ENCODE measurements around the gene ISOC2. TPM values are rescaled to one million over a fixed set of nuclear protein-coding genes. Genes with fewer than 3 reads are reported as not detected.
"Not testable (repeated sequence)": the region's sequence is repeated elsewhere in the genome, so short reads cannot be mapped to it uniquely, and the experiment has no call there.

ISOC2 gene
- 134 and 140 TPM in 2 replicates for total RNA-seq (2014; rRNA removed; shearing (Covaris generic))

- DNase-seq (ENCODE audit: low read depth), result peak; percentile 100
Observed at GRCh38 chr19:55461259-55461973, at the start of gene ISOC2. ISOC2 (minus strand) TSS chr19:55461642; CDS start chr19:55456486, 5,156 bp downstream.

- DNase-seq (ENCODE audit: low read depth), result no peak
Observed at GRCh38 chr19:55508120-55508519, 46.7 kb upstream of the ISOC2 start.

- no peak for DNase-seq (ENCODE audit: low read depth)
Observed at GRCh38 chr19:55504981-55505380, 43.5 kb upstream of the ISOC2 start.

- no peak for DNase-seq (ENCODE audit: low read depth)
Observed at GRCh38 chr19:55504252-55504603, 42.8 kb upstream of the ISOC2 start.

- DNase-seq (ENCODE audit: low read depth), result peak; percentile 96
Observed at GRCh38 chr19:55503502-55504251, 42.2 kb upstream of the ISOC2 start.

- no peak for DNase-seq (ENCODE audit: low read depth)
Observed at GRCh38 chr19:55503157-55503501, 41.7 kb upstream of the ISOC2 start.

- no peak for DNase-seq (ENCODE audit: low read depth)
Observed at GRCh38 chr19:55502197-55502952, 40.9 kb upstream of the ISOC2 start.

- no peak for DNase-seq (ENCODE audit: low read depth)
Observed at GRCh38 chr19:55500368-55500952, 39.0 kb upstream of the ISOC2 start.

- no peak for DNase-seq (ENCODE audit: low read depth)
Observed at GRCh38 chr19:55498246-55498840, 36.9 kb upstream of the ISOC2 start.

- no peak for DNase-seq (ENCODE audit: low read depth)
Observed at GRCh38 chr19:55497763-55498162, 36.3 kb upstream of the ISOC2 start.

GRCh38 chr19:55496820-55497219 is 35.4 kb upstream of the ISOC2 start:
- not testable (repeated sequence) for DNase-seq (ENCODE audit: low read depth)

- no peak for DNase-seq (ENCODE audit: low read depth)
Observed at GRCh38 chr19:55495646-55496349, 34.4 kb upstream of the ISOC2 start.

GRCh38 chr19:55494172-55494761 is 32.8 kb upstream of the ISOC2 start:
- peak; percentile 85 for DNase-seq (ENCODE audit: low read depth)

GRCh38 chr19:55493645-55494171 is 32.3 kb upstream of the ISOC2 start:
- DNase-seq (ENCODE audit: low read depth), result no peak

GRCh38 chr19:55493052-55493644 is 31.7 kb upstream of the ISOC2 start:
- DNase-seq (ENCODE audit: low read depth), result peak; percentile 59

- no peak for DNase-seq (ENCODE audit: low read depth)
Observed at GRCh38 chr19:55492362-55492944, 31.0 kb upstream of the ISOC2 start.

- no peak for DNase-seq (ENCODE audit: low read depth)
Observed at GRCh38 chr19:55491546-55492360, 30.3 kb upstream of the ISOC2 start.

GRCh38 chr19:55490478-55491432 is 29.3 kb upstream of the ISOC2 start:
- no peak for DNase-seq (ENCODE audit: low read depth)

All from Daoy (cell line).